Activated naive CD4-positive, alpha-beta T cell treated with anti-CD3 and anti-CD28 coated beads for 36 hours (primary cell): ENCODE results near the gene SLC35F3. TPM values are rescaled to one million over a fixed set of nuclear protein-coding genes. Genes with fewer than 3 reads are reported as not detected.
"Not testable (repeated sequence)": the region's sequence is repeated elsewhere in the genome, so short reads cannot be mapped to it uniquely, and the experiment has no call there.

Experiments
- CTCF ChIA-PET: fragments of 350-600 bp; sonication (Branson Sonifier 250); formaldehyde crosslinking; loops from one replicate; lab custom pipeline; 2021; ENCODE audit warnings: antibody characterized with exemption; lab: Charles Lee
- DNase-seq: peaks from one replicate; pipeline ENCODE4 v3.0.0-alpha.2; 2020
- H3K27ac Mint-ChIP-seq: one replicate; pipeline ENCODE4 v1.8.0; 2021; ENCODE audit warnings: mild to moderate bottlenecking, mixed read lengths
- H3K27me3 Mint-ChIP-seq: one replicate; pipeline ENCODE4 v1.8.0; 2021; ENCODE audit warnings: low read depth, mixed read lengths
- H3K36me3 Mint-ChIP-seq: one replicate; pipeline ENCODE4 v1.8.0; 2021; ENCODE audit warnings: low read depth, mixed read lengths
- H3K4me1 Mint-ChIP-seq: one replicate; pipeline ENCODE4 v1.8.0; 2021; ENCODE audit warnings: low read depth, mixed read lengths
- H3K4me3 Mint-ChIP-seq: one replicate; pipeline ENCODE4 v1.8.0; 2021; ENCODE audit warnings: mild to moderate bottlenecking, moderate library complexity, mixed read lengths
- H3K9me3 Mint-ChIP-seq: one replicate; pipeline ENCODE4 v1.8.0; 2021; ENCODE audit warnings: mixed read lengths
- intact Hi-C: fragments of 100-400 bp; cut with micrococcal nuclease; formaldehyde crosslinking; loops from one replicate; pipeline ENCODE4 v1.15.1; 2023
- total RNA-seq, 2 experiments: library from RNA; stranded (reverse); gene quantifications; one replicate each; pipeline ENCODE4 v1.2.3, GENCODE V29; 2021

Gene SLC35F3
- total RNA-seq, 2 experiments from 2014 or later, result not detected

DNA sequence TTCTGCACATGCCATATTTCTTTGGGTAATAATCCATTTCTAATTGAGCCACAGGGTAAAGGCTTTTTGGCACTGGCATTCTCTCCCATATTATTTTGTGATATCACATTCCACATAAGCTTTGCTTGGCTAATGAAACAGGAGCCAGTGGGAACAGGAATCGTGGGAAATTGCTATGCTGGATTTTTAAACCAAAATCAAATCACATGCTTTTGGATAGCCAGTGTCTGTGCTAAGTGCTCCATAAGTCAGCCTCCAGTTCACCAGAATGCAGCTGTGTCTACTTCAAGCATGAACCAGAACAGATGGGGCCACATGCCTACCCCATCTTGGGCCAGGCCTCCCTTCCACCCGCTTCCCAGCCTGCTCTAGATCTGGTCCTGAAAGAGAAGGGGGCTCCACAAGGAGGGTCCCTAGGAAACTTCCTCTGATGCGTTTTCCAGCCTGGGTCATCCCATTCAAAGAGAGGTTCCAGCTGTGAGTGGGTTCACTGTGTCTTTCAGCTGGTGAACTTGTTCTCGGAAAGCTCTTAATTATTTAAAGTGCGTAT is 337.5 kb downstream of the SLC35F3 start:
- H3K4me1 Mint-ChIP-seq, result peaks cover 13% of the 10 kb centered on the region

DNA sequence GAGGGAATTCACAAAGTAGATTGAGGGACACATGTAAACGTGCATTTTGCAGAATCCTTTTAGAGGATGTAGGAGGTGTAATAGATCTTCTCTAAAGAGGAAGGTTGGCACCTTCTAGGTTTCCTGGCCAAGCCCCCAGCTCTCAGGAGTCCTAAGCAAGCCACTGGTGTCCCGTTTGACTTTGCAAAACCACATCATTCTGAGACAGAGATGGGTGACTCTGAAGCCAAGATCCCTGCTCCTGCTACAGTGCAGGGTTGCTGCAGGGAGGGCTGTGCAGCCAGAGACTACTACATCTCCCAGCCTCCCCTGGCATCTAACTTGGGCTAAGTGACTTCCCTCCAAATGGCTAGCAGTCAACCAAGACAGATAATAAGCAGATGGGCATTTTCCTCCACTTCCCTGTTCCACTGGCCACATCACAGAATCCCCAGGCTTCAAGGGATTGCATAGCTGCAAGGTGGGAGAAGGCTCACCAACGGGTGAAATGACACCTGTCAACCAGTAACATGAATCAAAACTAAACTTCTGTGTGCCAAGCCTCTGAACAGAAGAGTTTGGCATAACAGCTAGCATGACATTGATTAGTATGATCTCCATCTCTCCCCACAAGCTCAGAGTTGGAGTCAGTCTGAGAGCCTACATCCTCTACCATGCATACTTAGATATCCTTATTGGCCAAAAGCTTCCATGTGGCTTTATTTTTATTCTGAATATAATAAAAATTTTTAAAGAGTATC is 339.2 kb downstream of the SLC35F3 start:
- intact Hi-C loops, result loop anchor here (1.0 to 2.0 kb wide), 2 partner anchors 17 to 28 kb away; no protein-coding TSS in a partner anchor
- Mint-ChIP-seq H3K27ac (no peak overlapping the region), H3K27me3 (peaks cover 25% of the 10 kb centered on the region), H3K36me3 (no peaks in the 10 kb centered on the region), H3K4me3 (no peak overlapping the region), H3K9me3 (peaks cover 7% of the 10 kb centered on the region), H3K4me1 (peaks cover 13% of the 10 kb centered on the region)
- no peak for DNase-seq
- CTCF ChIA-PET, result interaction anchor here (1.4 to 4.7 kb wide), 3 partner anchors 31 to 66 kb away, joined by 6 to 22 read pairs (median 6); no protein-coding TSS in a partner anchor

More for the DNA sequence above, 337.5 kb downstream of the SLC35F3 start:
- intact Hi-C loops, result no loop called here
- CTCF ChIA-PET, result interaction anchor here (0.9 to 4.7 kb wide), 3 partner anchors 28 to 68 kb away, joined by 3 to 22 read pairs (median 6); no protein-coding TSS in a partner anchor
- Mint-ChIP-seq H3K9me3 (peaks cover 3% of the 10 kb centered on the region), H3K36me3 (no peaks in the 10 kb centered on the region), H3K27me3 (peaks cover 24% of the 10 kb centered on the region), H3K27ac (no peak overlapping the region), H3K4me3 (no peak overlapping the region)
- no peak for DNase-seq

DNA sequence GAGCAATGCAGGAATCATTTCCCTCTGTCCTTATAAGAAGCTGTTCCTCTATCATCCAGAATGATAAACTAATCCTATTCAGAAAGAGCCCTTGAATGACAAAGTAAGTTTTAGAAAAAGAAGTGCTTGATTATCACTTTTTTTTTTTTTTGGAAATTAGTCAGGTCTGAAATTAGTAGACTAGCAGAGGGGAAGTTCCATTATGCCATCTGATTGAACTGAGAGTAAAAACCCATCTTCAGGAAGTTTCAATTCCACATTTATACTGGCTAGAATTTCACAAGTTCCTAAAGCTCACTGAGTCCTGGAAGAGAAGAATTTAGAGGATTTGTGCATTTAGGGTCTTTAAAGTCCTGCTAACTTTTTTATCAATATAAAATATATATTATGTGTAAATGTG is 340.0 kb downstream of the SLC35F3 start:
- peaks cover 22% of the 10 kb centered on the region for H3K27me3 Mint-ChIP-seq
- intact Hi-C loops, result loop anchor here (1.0 to 2.0 kb wide), 2 partner anchors 16 to 27 kb away; no protein-coding TSS in a partner anchor
- no peak overlapping the region for H3K4me3 Mint-ChIP-seq
- DNase-seq, result no peak
- no peaks in the 10 kb centered on the region for H3K36me3 Mint-ChIP-seq
- H3K27ac Mint-ChIP-seq, result no peak overlapping the region
- H3K9me3 Mint-ChIP-seq, result peaks cover 7% of the 10 kb centered on the region
- H3K4me1 Mint-ChIP-seq, result peaks cover 13% of the 10 kb centered on the region
- CTCF ChIA-PET, result interaction anchor here (1.4 to 4.7 kb wide), 2 partner anchors 31 to 66 kb away, joined by 6 to 22 read pairs; no protein-coding TSS in a partner anchor

DNA sequence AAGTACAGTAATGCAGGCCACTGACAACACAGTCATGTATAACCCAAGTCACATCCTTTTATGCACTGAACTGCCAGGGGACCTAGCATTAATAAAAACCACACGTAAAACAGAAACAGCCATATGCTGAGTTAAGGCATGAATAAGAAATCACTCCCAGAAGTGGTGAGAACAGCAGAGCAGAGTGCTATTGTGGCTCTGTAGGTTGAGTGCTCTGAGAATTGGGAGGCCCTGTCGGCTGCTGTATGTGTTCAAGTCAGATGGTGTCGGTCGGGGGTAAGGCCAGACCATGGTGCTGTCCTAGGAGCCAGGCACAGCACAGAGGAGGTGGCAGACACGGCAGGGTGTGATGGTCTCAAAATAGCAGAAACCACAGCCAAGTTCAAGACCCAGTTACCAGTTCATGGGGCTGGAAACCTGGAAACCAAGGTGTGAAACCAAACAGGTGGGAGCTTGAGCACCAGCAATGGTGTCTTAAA is 342.2 kb downstream of the SLC35F3 start:
- Mint-ChIP-seq H3K9me3 (peaks cover 7% of the 10 kb centered on the region), H3K36me3 (no peaks in the 10 kb centered on the region), H3K27me3 (peaks cover 18% of the 10 kb centered on the region), H3K27ac (no peak overlapping the region), H3K4me3 (no peak overlapping the region), H3K4me1 (peaks cover 13% of the 10 kb centered on the region)
- CTCF ChIA-PET, result no interaction called here
- intact Hi-C loops, result no loop called here
- no peak for DNase-seq

DNA sequence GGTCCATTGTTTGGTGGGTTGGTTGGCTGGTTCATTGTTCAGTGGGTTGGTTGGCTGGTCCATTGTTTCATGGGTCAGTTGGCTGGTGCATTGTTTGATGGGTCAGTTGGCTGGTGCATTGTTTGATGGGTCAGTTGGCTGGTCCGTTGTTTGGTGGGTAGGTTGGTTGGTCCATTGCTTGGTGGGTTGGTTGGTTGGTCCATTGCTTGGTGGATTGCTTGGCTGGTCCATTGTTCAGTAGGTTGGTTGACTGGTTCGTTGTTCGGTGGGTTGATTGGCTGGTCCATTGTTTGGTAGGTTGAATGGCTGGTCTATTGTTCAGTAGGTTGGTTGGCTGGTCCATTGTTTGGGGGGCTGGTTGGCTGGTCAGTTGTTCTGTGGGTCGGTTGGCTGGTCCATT is 343.3 kb downstream of the SLC35F3 start:
- intact Hi-C loops, H3K4me3 Mint-ChIP-seq, H3K9me3 Mint-ChIP-seq, DNase-seq, H3K36me3 Mint-ChIP-seq, H3K27ac Mint-ChIP-seq, CTCF ChIA-PET: not testable (repeated sequence)
- Mint-ChIP-seq H3K4me1 (peaks cover 13% of the 10 kb centered on the region), H3K27me3 (peaks cover 16% of the 10 kb centered on the region)

DNA sequence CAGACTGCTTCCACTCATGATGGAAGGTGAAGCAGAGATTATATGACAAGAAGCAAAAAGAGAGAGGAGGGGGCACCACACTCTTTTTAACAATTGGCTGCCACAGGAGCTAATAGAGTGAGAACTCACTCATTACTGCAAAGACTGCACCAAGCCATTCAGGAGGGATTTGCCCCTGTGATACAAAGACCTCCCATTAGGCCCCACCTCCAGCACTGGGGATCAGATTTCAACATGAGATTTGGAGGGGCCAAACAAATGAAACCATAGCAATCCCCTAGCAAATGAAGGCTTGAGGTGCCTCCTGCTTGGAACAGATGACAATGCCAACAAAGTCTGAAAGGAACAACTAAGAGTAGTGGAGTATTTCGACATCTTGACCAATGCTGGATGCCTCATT is 346.3 kb downstream of the SLC35F3 start:
- intact Hi-C loops, result no loop called here
- Mint-ChIP-seq H3K9me3 (peaks cover 7% of the 10 kb centered on the region), H3K4me1 (no peaks in the 10 kb centered on the region), H3K27ac (no peak overlapping the region), H3K36me3 (no peaks in the 10 kb centered on the region), H3K27me3 (peaks cover 19% of the 10 kb centered on the region), H3K4me3 (no peak overlapping the region)
- CTCF ChIA-PET, result no interaction called here
- DNase-seq, result no peak

DNA sequence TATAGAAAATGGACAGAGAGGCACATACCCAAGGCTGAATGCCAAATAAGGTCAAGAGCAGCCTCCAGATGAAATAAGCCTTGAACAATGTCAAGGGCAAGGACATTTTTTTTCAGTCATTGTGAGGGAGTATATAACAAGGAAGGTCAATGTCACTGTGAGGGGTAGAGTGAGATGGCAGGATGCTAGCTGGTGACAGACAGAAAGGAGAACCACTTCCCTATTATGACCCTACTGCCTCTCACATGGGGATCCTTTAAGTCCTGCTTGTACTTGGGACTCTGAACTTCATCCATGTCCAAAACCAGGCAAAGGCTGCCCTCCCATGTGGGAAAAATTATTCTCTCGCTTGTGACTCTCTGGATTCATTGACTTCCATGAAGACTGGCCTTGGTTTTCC is 349.3 kb downstream of the SLC35F3 start:
- no peak overlapping the region for H3K4me3 Mint-ChIP-seq
- CTCF ChIA-PET, result no interaction called here
- no peaks in the 10 kb centered on the region for H3K4me1 Mint-ChIP-seq
- DNase-seq, result no peak
- H3K36me3 Mint-ChIP-seq, result no peaks in the 10 kb centered on the region
- peaks cover 10% of the 10 kb centered on the region for H3K9me3 Mint-ChIP-seq
- peaks cover 26% of the 10 kb centered on the region for H3K27me3 Mint-ChIP-seq
- intact Hi-C loops, result no loop called here
- no peak overlapping the region for H3K27ac Mint-ChIP-seq

DNA sequence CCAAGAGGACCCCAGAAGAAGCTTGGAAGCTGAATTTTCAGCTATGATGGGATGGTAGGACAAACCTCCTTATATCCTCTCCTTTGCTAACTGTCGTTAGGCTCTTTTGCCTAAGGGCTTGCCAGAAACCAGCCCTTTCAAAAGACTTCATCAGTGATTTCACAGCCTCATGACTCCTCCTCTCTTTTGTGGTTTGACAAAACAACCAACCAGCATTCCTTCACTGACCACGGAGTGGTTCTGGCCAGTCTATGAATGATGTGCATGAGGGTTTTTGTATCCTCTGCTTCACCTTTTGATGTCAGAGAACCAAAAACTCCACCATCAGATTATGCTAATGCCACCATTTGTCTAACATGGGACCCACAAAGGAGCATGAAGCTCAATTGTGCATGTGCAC is 351.9 kb downstream of the SLC35F3 start:
- Mint-ChIP-seq H3K9me3 (peaks cover 10% of the 10 kb centered on the region), H3K27ac (no peak overlapping the region), H3K36me3 (no peaks in the 10 kb centered on the region), H3K27me3 (peaks cover 41% of the 10 kb centered on the region), H3K4me3 (no peak overlapping the region), H3K4me1 (peaks cover 13% of the 10 kb centered on the region)
- intact Hi-C loops, result no loop called here
- CTCF ChIA-PET, result interaction anchor here (0.5 to 2.1 kb wide), 2 partner anchors 54 to 71 kb away, joined by 3 to 11 read pairs; no protein-coding TSS in a partner anchor
- DNase-seq, result no peak

DNA sequence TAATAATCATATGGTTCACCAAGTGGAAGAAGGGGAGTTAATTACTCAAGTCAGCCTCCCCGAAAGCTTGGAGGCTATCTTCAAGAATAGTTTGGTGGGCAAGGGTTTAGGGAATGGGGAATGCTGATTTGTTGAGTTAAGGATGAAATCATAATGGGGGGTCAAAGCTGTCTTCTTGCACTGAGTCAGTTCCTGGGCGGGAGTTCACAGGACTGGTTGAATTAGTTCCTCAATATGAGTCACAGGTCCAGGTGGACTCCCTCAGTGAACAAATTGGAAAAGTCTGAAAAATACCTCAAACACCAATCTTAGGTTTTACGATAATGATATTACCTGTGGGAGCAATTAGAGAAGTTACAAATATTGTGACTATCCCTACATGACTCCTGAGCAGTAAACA is 353.6 kb downstream of the SLC35F3 start:
- peaks cover 13% of the 10 kb centered on the region for H3K4me1 Mint-ChIP-seq
- intact Hi-C loops, result no loop called here
- peaks cover 10% of the 10 kb centered on the region for H3K9me3 Mint-ChIP-seq
- no peak overlapping the region for H3K27ac Mint-ChIP-seq
- H3K36me3 Mint-ChIP-seq, result no peaks in the 10 kb centered on the region
- peaks cover 40% of the 10 kb centered on the region for H3K27me3 Mint-ChIP-seq
- CTCF ChIA-PET, result no interaction called here
- no peak overlapping the region for H3K4me3 Mint-ChIP-seq
- no peak for DNase-seq

DNA sequence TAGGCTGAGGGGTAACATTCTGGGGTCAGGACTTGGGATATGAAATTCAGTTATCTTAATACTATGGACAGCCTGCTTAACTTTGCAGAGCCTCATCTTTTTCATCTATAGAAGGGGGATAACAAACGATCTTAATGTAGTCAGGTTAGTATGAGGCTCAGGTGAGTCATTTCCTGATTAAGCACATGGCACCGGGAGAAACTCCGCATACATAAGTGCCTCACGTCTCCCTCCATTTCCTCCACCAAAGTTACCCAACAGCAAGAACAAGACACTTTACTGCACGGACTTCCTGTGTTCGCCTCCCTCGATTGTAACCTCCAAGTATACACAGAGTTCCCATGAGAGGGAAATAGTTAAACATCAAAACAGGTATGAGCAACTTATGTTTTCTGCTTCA is 356.1 kb downstream of the SLC35F3 start:
- Mint-ChIP-seq H3K27ac (no peak overlapping the region), H3K27me3 (peaks cover 36% of the 10 kb centered on the region), H3K4me3 (no peak overlapping the region), H3K4me1 (peaks cover 13% of the 10 kb centered on the region), H3K9me3 (peaks cover 10% of the 10 kb centered on the region), H3K36me3 (no peaks in the 10 kb centered on the region)
- intact Hi-C loops, result loop anchor here (1.0 to 2.0 kb wide), 2 partner anchors 11 to 16 kb away; no protein-coding TSS in a partner anchor
- DNase-seq, result peak; percentile 69
- CTCF ChIA-PET, result interaction anchor here (1.6 kb wide), 1 partner anchor 33 kb away, joined by 3 read pairs; no protein-coding TSS in a partner anchor

DNA sequence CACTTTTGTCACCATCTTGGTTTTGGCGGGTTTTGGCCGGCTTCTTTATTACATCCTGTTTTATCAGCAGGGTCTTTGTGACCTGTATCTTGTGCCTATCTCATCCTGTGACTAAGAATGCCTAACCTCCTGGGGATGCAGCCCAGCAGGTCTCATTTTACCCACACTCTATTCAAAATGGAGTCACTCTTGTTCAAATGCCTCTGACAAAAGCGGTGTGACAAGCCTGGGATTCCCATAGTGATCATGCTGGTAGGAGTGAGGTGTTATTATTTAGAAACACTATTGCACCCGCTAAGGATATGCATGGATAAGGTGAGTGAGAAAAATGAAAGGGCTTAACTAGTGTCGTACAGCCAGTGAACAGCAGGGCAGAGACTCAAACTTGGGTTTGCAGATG is 357.1 kb downstream of the SLC35F3 start:
- Mint-ChIP-seq H3K4me3 (no peak overlapping the region), H3K27ac (no peak overlapping the region), H3K36me3 (no peaks in the 10 kb centered on the region), H3K4me1 (peaks cover 13% of the 10 kb centered on the region), H3K27me3 (peaks cover 31% of the 10 kb centered on the region), H3K9me3 (peaks cover 10% of the 10 kb centered on the region)
- intact Hi-C loops, result loop anchor here (2.0 kb wide), 1 partner anchor 17 kb away; no protein-coding TSS in a partner anchor
- no peak for DNase-seq
- CTCF ChIA-PET, result interaction anchor here (3.1 kb wide), 1 partner anchor 49 kb away, joined by 12 read pairs; no protein-coding TSS in a partner anchor

DNA sequence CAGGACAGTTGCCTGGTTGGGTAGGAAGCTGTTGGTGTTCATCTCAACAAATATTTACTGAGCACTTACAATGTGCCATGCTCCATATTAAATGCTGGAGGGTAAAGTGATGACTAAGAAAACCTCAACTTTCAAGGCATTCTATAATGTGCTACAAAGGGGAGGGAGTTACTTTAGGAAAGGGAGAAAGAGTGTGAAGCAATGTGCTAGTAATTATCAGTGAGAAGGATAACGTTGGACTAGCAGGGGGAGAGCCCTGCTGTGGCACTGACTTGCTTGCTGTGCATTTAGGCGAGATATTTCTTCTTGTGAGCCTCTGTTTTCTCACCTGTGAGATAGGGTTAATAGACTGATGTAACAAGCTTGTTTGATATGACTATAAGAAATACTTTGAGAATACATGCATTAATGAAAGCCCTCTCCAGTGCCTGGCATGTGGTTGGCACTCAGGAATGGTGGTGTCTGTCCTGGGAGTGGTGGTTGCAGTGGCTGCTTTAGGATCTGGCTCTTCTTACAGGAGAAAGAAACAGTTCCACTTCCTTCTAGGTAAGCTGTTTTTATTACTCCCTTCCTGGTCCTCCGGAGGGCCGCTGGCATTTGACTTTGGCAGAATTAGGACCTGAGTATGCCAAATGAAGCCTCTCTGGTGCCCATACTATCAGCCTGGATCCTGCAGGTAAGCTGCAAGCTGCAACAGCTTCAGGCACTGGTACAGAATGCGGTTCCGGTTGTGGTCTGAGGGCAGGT is 357.7 kb downstream of the SLC35F3 start:
- Mint-ChIP-seq H3K9me3 (peaks cover 9% of the 10 kb centered on the region), H3K4me1 (peaks cover 13% of the 10 kb centered on the region), H3K36me3 (no peaks in the 10 kb centered on the region), H3K4me3 (no peak overlapping the region), H3K27me3 (peaks cover 27% of the 10 kb centered on the region), H3K27ac (no peak overlapping the region)
- CTCF ChIA-PET, result interaction anchor here (3.0 to 3.1 kb wide), 2 partner anchors 48 to 49 kb away, joined by 10 to 12 read pairs; no protein-coding TSS in a partner anchor
- DNase-seq, result no peak
- intact Hi-C loops, result no loop called here
